ENCODE data around the gene PKDCC.

The PKDCC gene

DNA sequence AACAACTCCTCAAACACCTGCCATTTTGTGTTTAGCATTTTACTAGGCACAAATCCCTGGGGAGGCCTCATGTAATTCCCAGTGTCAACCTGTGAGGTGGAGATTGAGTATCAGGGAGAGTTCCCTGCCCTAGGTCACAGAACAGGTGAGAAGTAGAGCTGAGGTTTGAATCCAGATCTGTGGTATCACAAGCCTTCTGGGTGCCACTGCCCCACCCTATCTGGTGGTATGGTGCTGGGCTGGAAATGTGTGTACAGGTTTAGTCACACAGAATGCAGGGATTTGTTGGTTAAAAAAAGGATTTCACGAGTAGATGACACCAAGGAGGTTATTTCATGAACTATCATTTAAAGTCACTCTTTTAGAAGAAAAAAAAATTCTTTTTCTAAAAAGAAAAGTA lies 35.7 kb upstream of the PKDCC start:
- no peak overlapping the region for H3K4me3 ChIP-seq (ENCODE audit: low read depth, low read length)
- H3K9ac ChIP-seq (ENCODE audit: low read depth, low read length): no peak overlapping the region
- no peaks in the 10 kb centered on the region for H3K36me3 ChIP-seq (ENCODE audit: control insufficient read depth, insufficient read depth, low read length)
- no peaks in the 10 kb centered on the region for H3K27me3 ChIP-seq (ENCODE audit: control insufficient read depth, insufficient read depth, low read length)
- H3K9me3 ChIP-seq (ENCODE audit: control insufficient read depth, insufficient read depth, low read length): no peaks in the 10 kb centered on the region
- no peaks in the 10 kb centered on the region for H3K4me1 ChIP-seq (ENCODE audit: control insufficient read depth, insufficient read depth, low read length)

DNA sequence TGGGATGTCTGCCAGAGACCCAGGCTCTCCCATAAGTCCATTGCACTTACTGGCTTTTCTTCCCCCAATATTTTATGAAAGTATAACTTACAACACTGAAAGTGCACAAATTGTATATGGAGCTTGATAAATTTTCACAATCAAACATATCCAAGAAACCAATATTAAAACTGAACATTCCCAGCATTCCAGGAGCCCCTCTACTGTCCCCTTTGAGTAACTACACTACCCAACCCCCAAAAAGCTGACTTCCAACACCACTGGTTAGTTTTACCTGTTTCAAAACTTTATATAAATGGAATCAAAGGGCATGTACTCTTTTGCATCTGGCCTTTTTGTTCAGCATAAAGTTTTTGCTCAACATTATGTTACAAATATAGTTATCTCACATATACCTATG lies 35.2 kb upstream of the PKDCC start:
- Histone ChIP-seq H3K36me3 (ENCODE audit: control insufficient read depth, insufficient read depth, low read length) (no peaks in the 10 kb centered on the region), H3K27me3 (ENCODE audit: control insufficient read depth, insufficient read depth, low read length) (no peaks in the 10 kb centered on the region), H3K9me3 (ENCODE audit: control insufficient read depth, insufficient read depth, low read length) (no peaks in the 10 kb centered on the region), H3K4me3 (ENCODE audit: low read depth, low read length) (no peak overlapping the region), H3K4me1 (ENCODE audit: control insufficient read depth, insufficient read depth, low read length) (no peaks in the 10 kb centered on the region), H3K9ac (ENCODE audit: low read depth, low read length) (no peak overlapping the region)

DNA sequence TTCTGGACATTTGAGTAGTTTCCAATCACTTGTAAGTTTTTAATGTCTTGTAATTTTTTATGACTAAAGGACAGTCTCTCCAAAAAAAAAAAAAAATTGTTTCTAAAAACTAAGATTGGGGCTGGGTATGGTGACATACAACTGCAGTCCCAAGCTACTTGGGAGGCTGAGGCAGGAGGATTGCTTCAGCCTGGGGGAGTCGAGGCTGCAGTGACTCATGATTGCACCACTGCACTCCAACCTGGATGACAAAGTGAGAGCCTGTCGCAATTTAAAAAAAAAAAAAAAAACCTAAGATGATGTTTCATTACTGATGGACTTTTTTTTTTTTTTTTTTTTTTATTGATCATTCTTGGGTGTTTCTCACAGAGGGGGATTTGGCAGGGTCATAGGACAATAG lies 34.4 kb upstream of the PKDCC start:
- Histone ChIP-seq H3K4me1 (ENCODE audit: control insufficient read depth, insufficient read depth, low read length) (no peaks in the 10 kb centered on the region), H3K9ac (ENCODE audit: low read depth, low read length) (no peak overlapping the region), H3K27me3 (ENCODE audit: control insufficient read depth, insufficient read depth, low read length) (no peaks in the 10 kb centered on the region), H3K36me3 (ENCODE audit: control insufficient read depth, insufficient read depth, low read length) (no peaks in the 10 kb centered on the region), H3K4me3 (ENCODE audit: low read depth, low read length) (no peak overlapping the region), H3K9me3 (ENCODE audit: control insufficient read depth, insufficient read depth, low read length) (no peaks in the 10 kb centered on the region)

DNA sequence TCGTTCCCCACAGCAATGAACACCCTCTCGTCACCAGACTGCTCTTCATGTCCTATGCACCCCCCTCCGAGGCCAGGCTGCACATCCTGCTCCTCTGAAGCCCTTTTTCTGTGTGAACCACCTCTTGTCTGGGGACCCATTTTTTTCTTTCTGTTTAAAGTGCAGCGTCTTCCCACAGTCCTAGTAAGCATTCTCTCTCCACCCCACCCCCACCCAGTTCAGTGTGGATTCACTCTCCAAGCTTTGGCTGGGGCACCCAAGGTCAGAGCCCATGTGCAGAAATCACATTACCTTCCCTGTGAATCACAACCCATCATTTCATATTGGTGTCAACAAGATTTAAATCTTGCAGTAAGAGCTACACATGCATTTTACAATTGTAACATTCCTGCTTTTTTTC lies 26.4 kb upstream of the PKDCC start:
- Histone ChIP-seq H3K4me3 (ENCODE audit: low read depth, low read length) (no peak overlapping the region), H3K9ac (ENCODE audit: low read depth, low read length) (no peak overlapping the region), H3K36me3 (ENCODE audit: control insufficient read depth, insufficient read depth, low read length) (no peaks in the 10 kb centered on the region), H3K4me1 (ENCODE audit: control insufficient read depth, insufficient read depth, low read length) (peaks cover 4% of the 10 kb centered on the region), H3K27me3 (ENCODE audit: control insufficient read depth, insufficient read depth, low read length) (no peaks in the 10 kb centered on the region), H3K9me3 (ENCODE audit: control insufficient read depth, insufficient read depth, low read length) (no peaks in the 10 kb centered on the region)

DNA sequence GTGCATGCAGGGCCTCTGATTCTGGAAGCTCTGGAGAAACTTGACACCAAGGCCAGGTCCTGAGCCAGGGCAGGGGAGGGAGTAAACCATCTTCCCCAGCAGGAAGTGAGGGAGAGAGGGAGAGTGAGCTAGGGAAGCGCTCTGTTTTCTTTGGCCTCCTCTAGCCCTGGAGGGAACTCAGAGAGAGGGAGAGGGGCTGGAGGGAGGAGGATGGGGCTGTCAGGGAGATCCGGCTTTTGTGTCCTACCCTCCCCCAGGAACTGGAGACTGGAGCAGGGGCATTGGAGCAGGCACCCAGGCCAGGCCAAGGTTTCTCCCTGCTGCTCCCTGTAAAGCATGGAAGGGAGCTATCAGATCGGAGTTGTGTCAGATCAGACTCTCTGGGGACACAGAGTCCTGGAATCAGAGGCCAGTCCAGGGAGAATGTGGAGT lies 22.7 kb upstream of the PKDCC start:
- Histone ChIP-seq H3K4me1 (ENCODE audit: control insufficient read depth, insufficient read depth, low read length) (peaks cover 12% of the 10 kb centered on the region), H3K9ac (ENCODE audit: low read depth, low read length) (no peak overlapping the region), H3K27me3 (ENCODE audit: control insufficient read depth, insufficient read depth, low read length) (no peaks in the 10 kb centered on the region), H3K4me3 (ENCODE audit: low read depth, low read length) (no peak overlapping the region), H3K36me3 (ENCODE audit: control insufficient read depth, insufficient read depth, low read length) (no peaks in the 10 kb centered on the region), H3K9me3 (ENCODE audit: control insufficient read depth, insufficient read depth, low read length) (no peaks in the 10 kb centered on the region)

DNA sequence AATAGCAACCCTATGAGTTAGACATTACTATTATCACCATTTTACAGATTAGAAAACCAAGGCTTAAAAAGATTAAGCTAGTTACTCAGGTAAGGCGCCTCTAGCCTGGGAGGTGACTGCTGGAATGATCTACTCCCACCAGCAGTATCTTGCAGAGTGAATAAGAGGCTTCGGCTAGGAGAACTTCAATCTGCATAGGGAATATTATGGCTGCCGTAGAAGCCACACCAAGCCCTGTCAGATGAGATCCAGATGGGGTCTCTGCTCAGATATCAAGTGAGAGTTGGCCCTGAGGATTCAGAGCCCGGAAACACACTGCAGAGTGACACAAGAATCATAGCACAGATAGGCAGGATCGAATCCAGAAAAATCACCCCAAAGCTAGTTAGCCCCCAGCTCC lies 21.5 kb upstream of the PKDCC start:
- H3K36me3 ChIP-seq (ENCODE audit: control insufficient read depth, insufficient read depth, low read length): no peaks in the 10 kb centered on the region
- H3K9ac ChIP-seq (ENCODE audit: low read depth, low read length): no peak overlapping the region
- H3K9me3 ChIP-seq (ENCODE audit: control insufficient read depth, insufficient read depth, low read length): no peaks in the 10 kb centered on the region
- no peak overlapping the region for H3K4me3 ChIP-seq (ENCODE audit: low read depth, low read length)
- H3K4me1 ChIP-seq (ENCODE audit: control insufficient read depth, insufficient read depth, low read length): peaks cover 20% of the 10 kb centered on the region
- peaks cover 8% of the 10 kb centered on the region for H3K27me3 ChIP-seq (ENCODE audit: control insufficient read depth, insufficient read depth, low read length)

DNA sequence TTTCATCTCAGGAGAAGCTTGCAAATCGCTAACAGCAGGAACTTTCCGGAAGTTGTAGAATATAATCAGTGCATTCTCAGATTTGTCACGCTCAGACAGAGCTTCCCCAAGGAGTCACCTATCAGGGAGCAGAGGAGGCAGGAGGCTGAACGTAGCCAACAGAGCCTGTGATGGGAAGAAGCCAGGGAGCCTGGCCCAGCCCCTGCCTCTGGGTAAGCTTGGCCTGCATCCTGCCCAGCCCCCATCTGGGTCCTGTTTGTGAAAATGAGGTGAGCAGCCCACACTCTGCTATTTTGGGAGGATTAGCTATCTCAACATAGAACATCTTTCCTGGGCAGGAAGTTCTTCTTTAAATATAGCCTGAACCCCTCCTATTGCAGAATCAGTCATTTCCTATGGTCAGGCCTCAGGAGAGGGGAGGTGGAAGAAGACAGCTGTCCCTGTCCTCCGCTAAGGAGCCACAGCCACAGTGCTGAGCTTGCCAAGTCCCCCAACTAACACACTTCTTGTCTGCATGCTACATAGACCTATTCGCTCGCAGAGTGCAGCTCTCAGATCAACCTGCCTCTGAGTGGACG lies 19.2 kb upstream of the PKDCC start:
- peaks cover 32% of the 10 kb centered on the region for H3K4me1 ChIP-seq (ENCODE audit: control insufficient read depth, insufficient read depth, low read length)

DNA sequence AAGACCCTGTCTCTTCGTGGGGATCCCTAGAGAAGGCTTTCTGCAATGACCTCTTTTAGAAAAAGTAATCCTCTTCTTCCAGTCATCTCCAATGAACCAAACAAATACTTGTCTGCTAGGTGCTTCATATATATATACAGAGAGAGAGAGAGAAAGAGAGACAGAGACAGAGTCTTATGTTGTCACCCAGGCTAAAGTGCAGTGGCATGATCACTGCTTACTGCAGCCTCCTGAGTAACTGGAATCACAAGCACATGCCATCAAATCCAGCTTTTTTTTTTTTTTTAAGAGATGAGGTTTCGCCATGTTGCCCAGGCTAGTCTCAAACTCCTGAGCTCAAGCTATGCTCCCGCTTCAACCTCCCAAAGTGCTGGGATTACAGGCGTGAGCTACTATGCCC lies 18.6 kb upstream of the PKDCC start:
- no peaks in the 10 kb centered on the region for H3K36me3 ChIP-seq (ENCODE audit: control insufficient read depth, insufficient read depth, low read length)
- peaks cover 32% of the 10 kb centered on the region for H3K4me1 ChIP-seq (ENCODE audit: control insufficient read depth, insufficient read depth, low read length)
- no peak overlapping the region for H3K4me3 ChIP-seq (ENCODE audit: low read depth, low read length)
- no peaks in the 10 kb centered on the region for H3K9me3 ChIP-seq (ENCODE audit: control insufficient read depth, insufficient read depth, low read length)
- H3K9ac ChIP-seq (ENCODE audit: low read depth, low read length): no peak overlapping the region
- H3K27me3 ChIP-seq (ENCODE audit: control insufficient read depth, insufficient read depth, low read length): peaks cover 15% of the 10 kb centered on the region

More for the DNA sequence above, 19.2 kb upstream of the PKDCC start:
- Histone ChIP-seq H3K36me3 (ENCODE audit: control insufficient read depth, insufficient read depth, low read length) (no peaks in the 10 kb centered on the region), H3K9ac (ENCODE audit: low read depth, low read length) (no peak overlapping the region), H3K9me3 (ENCODE audit: control insufficient read depth, insufficient read depth, low read length) (no peaks in the 10 kb centered on the region), H3K4me3 (ENCODE audit: low read depth, low read length) (no peak overlapping the region), H3K27me3 (ENCODE audit: control insufficient read depth, insufficient read depth, low read length) (peaks cover 15% of the 10 kb centered on the region)

DNA sequence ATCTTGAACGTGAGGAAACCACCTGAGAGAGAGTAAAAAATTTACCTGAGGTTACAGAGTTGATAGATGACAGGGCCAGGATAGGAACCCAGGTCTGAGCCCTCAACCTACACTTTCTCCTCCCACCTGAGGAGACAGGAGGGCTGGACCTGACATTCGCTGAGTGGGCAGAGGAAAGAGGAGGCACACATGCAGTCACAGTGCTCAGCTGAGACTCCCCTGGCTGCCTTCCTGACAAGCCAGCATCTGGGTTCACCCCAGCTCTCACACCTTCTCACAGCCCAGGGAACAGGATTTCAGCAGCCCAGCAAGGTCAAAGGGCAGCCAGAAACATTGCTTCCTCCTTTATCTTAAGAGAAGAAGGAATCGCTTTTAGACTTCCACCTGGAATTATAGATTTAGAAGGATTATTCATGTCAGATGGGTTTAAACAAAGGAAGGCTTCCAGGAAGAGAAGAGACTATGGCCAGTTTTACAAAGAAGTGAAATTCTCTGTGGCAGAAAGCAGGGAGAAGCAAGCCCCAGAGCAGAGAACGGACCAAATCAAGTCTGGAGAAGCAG lies 18.1 kb upstream of the PKDCC start:
- Histone ChIP-seq H3K9ac (ENCODE audit: low read depth, low read length) (no peak overlapping the region), H3K36me3 (ENCODE audit: control insufficient read depth, insufficient read depth, low read length) (no peaks in the 10 kb centered on the region), H3K9me3 (ENCODE audit: control insufficient read depth, insufficient read depth, low read length) (no peaks in the 10 kb centered on the region), H3K4me3 (ENCODE audit: low read depth, low read length) (no peak overlapping the region), H3K27me3 (ENCODE audit: control insufficient read depth, insufficient read depth, low read length) (peaks cover 15% of the 10 kb centered on the region), H3K4me1 (ENCODE audit: control insufficient read depth, insufficient read depth, low read length) (peaks cover 30% of the 10 kb centered on the region)

DNA sequence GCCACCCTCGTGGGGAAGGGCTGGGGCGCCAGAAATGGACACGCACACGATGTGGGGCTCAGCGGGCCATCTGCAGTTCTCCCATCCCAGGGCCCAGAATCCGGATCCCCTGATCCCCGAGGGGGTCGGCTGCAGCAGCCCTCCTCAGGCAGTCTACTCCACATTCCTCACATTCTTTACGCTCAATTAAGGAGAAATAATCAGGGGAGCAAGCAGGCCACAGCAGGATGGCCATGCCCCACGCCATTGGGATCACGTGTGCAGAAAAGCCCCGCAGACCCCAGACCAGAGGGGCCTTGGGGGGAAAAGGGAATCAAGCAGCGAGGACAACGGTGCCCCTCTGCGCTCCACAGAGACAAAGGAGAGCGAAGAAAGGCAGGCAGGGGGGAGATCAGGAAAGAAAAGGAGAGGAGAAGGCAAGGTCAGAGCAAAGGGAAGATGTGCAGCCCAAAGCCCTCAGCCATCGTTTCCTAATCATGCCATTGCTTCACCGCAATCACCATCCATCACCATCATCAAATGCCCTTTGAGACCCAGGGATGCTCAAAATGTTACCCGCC lies 17.5 kb upstream of the PKDCC start:
- Histone ChIP-seq H3K27me3 (ENCODE audit: control insufficient read depth, insufficient read depth, low read length) (peaks cover 15% of the 10 kb centered on the region), H3K9ac (ENCODE audit: low read depth, low read length) (no peak overlapping the region), H3K9me3 (ENCODE audit: control insufficient read depth, insufficient read depth, low read length) (no peaks in the 10 kb centered on the region), H3K4me1 (ENCODE audit: control insufficient read depth, insufficient read depth, low read length) (peaks cover 28% of the 10 kb centered on the region), H3K36me3 (ENCODE audit: control insufficient read depth, insufficient read depth, low read length) (no peaks in the 10 kb centered on the region), H3K4me3 (ENCODE audit: low read depth, low read length) (no peak overlapping the region)

DNA sequence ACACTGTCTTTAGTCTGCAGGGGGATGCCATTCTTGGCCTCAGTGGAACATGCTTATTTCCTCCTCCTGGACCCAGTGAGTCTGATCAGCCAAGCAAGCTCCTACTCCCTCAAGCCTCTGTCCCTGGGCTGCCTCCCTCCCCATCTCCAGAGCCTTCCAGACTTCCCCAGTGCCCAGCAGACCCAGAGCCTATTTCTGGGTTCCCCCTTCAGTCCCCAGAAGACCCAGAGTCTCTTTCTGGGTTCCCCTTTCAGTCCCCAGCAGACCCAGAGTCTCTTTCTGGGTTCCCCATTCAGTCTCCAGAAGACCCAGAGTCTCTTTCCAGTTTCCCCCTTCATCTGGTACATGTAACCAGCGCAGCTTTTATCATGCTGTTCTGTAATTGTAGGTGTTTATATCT lies 17.0 kb upstream of the PKDCC start:
- Histone ChIP-seq H3K27me3 (ENCODE audit: control insufficient read depth, insufficient read depth, low read length) (peaks cover 15% of the 10 kb centered on the region), H3K4me3 (ENCODE audit: low read depth, low read length) (no peak overlapping the region), H3K9ac (ENCODE audit: low read depth, low read length) (no peak overlapping the region)

More for the DNA sequence above, 17.0 kb upstream of the PKDCC start:
- no peaks in the 10 kb centered on the region for H3K36me3 ChIP-seq (ENCODE audit: control insufficient read depth, insufficient read depth, low read length)
- no peaks in the 10 kb centered on the region for H3K9me3 ChIP-seq (ENCODE audit: control insufficient read depth, insufficient read depth, low read length)
- H3K4me1 ChIP-seq (ENCODE audit: control insufficient read depth, insufficient read depth, low read length): peaks cover 28% of the 10 kb centered on the region
